NAMALWA (cell line): ENCODE data around the gene PRSS58.

Source experiments
- DNase-seq: peaks from one replicate; pipeline ENCODE4 v3.0.0-alpha.2; 2015; ENCODE audit warnings: low spot score

The PRSS58 gene

GRCh38 chr7:142257958-142258357, at the start of gene PRSS58:
Gene PRSS58 (minus strand): TSS chr7:142258058. CDS start chr7:142257707, 351 bp downstream.
- no peak for DNase-seq

GRCh38 chr7:142307246-142307900, 49.5 kb upstream of the PRSS58 start:
- DNase-seq = no peak

GRCh38 chr7:142303650-142304049, 45.8 kb upstream of the PRSS58 start:
- DNase-seq = peak; percentile 70

GRCh38 chr7:142301923-142302550, 44.2 kb upstream of the PRSS58 start:
- peak; percentile 66 for DNase-seq

- DNase-seq = no peak
Measured at GRCh38 chr7:142301299-142301698, 43.4 kb upstream of the PRSS58 start.

- DNase-seq = peak; percentile 58
Measured at GRCh38 chr7:142300689-142301088, 42.8 kb upstream of the PRSS58 start.

- DNase-seq = no peak
Measured at GRCh38 chr7:142299237-142299781, 41.5 kb upstream of the PRSS58 start.

GRCh38 chr7:142298627-142299026, 40.8 kb upstream of the PRSS58 start:
- peak; percentile 37 for DNase-seq

GRCh38 chr7:142298009-142298408, 40.2 kb upstream of the PRSS58 start:
- DNase-seq = peak; percentile 40

GRCh38 chr7:142280263-142280662, 22.4 kb upstream of the PRSS58 start:
- no peak for DNase-seq

- no peak for DNase-seq
Measured at GRCh38 chr7:142279601-142280000, 21.7 kb upstream of the PRSS58 start.

- no peak for DNase-seq
Measured at GRCh38 chr7:142275028-142275427, 17.2 kb upstream of the PRSS58 start.

GRCh38 chr7:142272841-142273240, 15.0 kb upstream of the PRSS58 start:
- no peak for DNase-seq

GRCh38 chr7:142263598-142264380, 5.9 kb upstream of the PRSS58 start:
- DNase-seq = no peak

GRCh38 chr7:142250705-142251104, 7.2 kb downstream of the PRSS58 start:
- no peak for DNase-seq

GRCh38 chr7:142249918-142250317, 7.9 kb downstream of the PRSS58 start:
- no peak for DNase-seq

GRCh38 chr7:142248166-142249160, 9.4 kb downstream of the PRSS58 start:
- no peak for DNase-seq

GRCh38 chr7:142243823-142244222, 14.0 kb downstream of the PRSS58 start:
- DNase-seq = no peak

GRCh38 chr7:142240546-142240945, 17.3 kb downstream of the PRSS58 start:
- DNase-seq = no peak

- peak; percentile 34 for DNase-seq
Measured at GRCh38 chr7:142231716-142232115, 26.1 kb downstream of the PRSS58 start.

GRCh38 chr7:142228537-142229104, 29.2 kb downstream of the PRSS58 start:
- DNase-seq = no peak
